ENCODE results near the gene ZNF438. TPM values are rescaled to one million over a fixed set of nuclear protein-coding genes. Genes with fewer than 3 reads are reported as not detected.

Gene ZNF438
- total RNA-seq, 1 donor, result 4.3 TPM

- Histone ChIP-seq H3K79me2 (ENCODE audit: insufficient read depth, low read length) (no peaks in the 10 kb centered on the region), H3K4me3 (ENCODE audit: insufficient read depth, low read length) (no peak overlapping the region), H3K4me2 (ENCODE audit: insufficient read depth, low read length) (no peak overlapping the region), H3K27ac (ENCODE audit: low read depth, low read length) (no peak overlapping the region), H3K4me1 (ENCODE audit: insufficient read depth, low read length) (peaks cover 5% of the 10 kb centered on the region), H3K27me3 (ENCODE audit: insufficient read depth, low read length) (no peaks in the 10 kb centered on the region), H2AFZ (ENCODE audit: low read length) (no peak overlapping the region), H3K9me3 (ENCODE audit: low read depth, low read length) (no peaks in the 10 kb centered on the region), H4K20me1 (ENCODE audit: insufficient read depth, low read length) (no peaks in the 10 kb centered on the region), H3K36me3 (ENCODE audit: insufficient read depth, low read length) (no peaks in the 10 kb centered on the region)
- TF ChIP-seq CTCF (IDR thresholded peaks at IDR 0.05; ENCODE audit: extremely low read depth, low read depth, low read length), result no peak
- DNase-seq (ENCODE audit: insufficient read length, low spot score, missing footprints), result no peak
These were observed 57.9 kb downstream of the ZNF438 start for GRCh38 chr10:30973737-30974136.

- no peak overlapping the region for H3K4me2 ChIP-seq (ENCODE audit: insufficient read depth, low read length)
- H2AFZ ChIP-seq (ENCODE audit: low read length), result no peak overlapping the region
- no peaks in the 10 kb centered on the region for H3K9me3 ChIP-seq (ENCODE audit: low read depth, low read length)
- peak; percentile 9 for DNase-seq (ENCODE audit: insufficient read length, low spot score, missing footprints)
- TF ChIP-seq CTCF (IDR thresholded peaks at IDR 0.05; ENCODE audit: extremely low read depth, low read depth, low read length), result no peak
- no peak overlapping the region for H3K4me3 ChIP-seq (ENCODE audit: insufficient read depth, low read length)
- peak overlapping the region; percentile 16 for H3K27ac ChIP-seq (ENCODE audit: low read depth, low read length)
- H3K36me3 ChIP-seq (ENCODE audit: insufficient read depth, low read length), result no peaks in the 10 kb centered on the region
- H4K20me1 ChIP-seq (ENCODE audit: insufficient read depth, low read length), result no peaks in the 10 kb centered on the region
- peaks cover 5% of the 10 kb centered on the region for H3K4me1 ChIP-seq (ENCODE audit: insufficient read depth, low read length)
- no peaks in the 10 kb centered on the region for H3K27me3 ChIP-seq (ENCODE audit: insufficient read depth, low read length)
- no peaks in the 10 kb centered on the region for H3K79me2 ChIP-seq (ENCODE audit: insufficient read depth, low read length)
These were observed 60.8 kb downstream of the ZNF438 start for GRCh38 chr10:30970760-30971460.

- no peaks in the 10 kb centered on the region for H3K36me3 ChIP-seq (ENCODE audit: insufficient read depth, low read length)
- H3K4me1 ChIP-seq (ENCODE audit: insufficient read depth, low read length), result peaks cover 5% of the 10 kb centered on the region
- no peaks in the 10 kb centered on the region for H3K79me2 ChIP-seq (ENCODE audit: insufficient read depth, low read length)
- no peak for DNase-seq (ENCODE audit: insufficient read length, low spot score, missing footprints)
- H3K27me3 ChIP-seq (ENCODE audit: insufficient read depth, low read length), result no peaks in the 10 kb centered on the region
- no peak for TF ChIP-seq CTCF (IDR thresholded peaks at IDR 0.05; ENCODE audit: extremely low read depth, low read depth, low read length)
- no peaks in the 10 kb centered on the region for H4K20me1 ChIP-seq (ENCODE audit: insufficient read depth, low read length)
- H3K4me2 ChIP-seq (ENCODE audit: insufficient read depth, low read length), result no peak overlapping the region
- H3K4me3 ChIP-seq (ENCODE audit: insufficient read depth, low read length), result no peak overlapping the region
- H3K27ac ChIP-seq (ENCODE audit: low read depth, low read length), result no peak overlapping the region
- H2AFZ ChIP-seq (ENCODE audit: low read length), result no peak overlapping the region
- no peaks in the 10 kb centered on the region for H3K9me3 ChIP-seq (ENCODE audit: low read depth, low read length)
These were observed 63.0 kb downstream of the ZNF438 start for GRCh38 chr10:30968711-30969110.

GRCh38 chr10:30967650-30968410 is 63.8 kb downstream of the ZNF438 start:
- H3K4me1 ChIP-seq (ENCODE audit: insufficient read depth, low read length), result peaks cover 5% of the 10 kb centered on the region
- no peak overlapping the region for H3K27ac ChIP-seq (ENCODE audit: low read depth, low read length)
- TF ChIP-seq CTCF (IDR thresholded peaks at IDR 0.05; ENCODE audit: extremely low read depth, low read depth, low read length), result no peak
- H3K27me3 ChIP-seq (ENCODE audit: insufficient read depth, low read length), result no peaks in the 10 kb centered on the region
- no peak for DNase-seq (ENCODE audit: insufficient read length, low spot score, missing footprints)
- no peaks in the 10 kb centered on the region for H3K79me2 ChIP-seq (ENCODE audit: insufficient read depth, low read length)
- no peak overlapping the region for H3K4me2 ChIP-seq (ENCODE audit: insufficient read depth, low read length)
- no peaks in the 10 kb centered on the region for H4K20me1 ChIP-seq (ENCODE audit: insufficient read depth, low read length)
- no peaks in the 10 kb centered on the region for H3K9me3 ChIP-seq (ENCODE audit: low read depth, low read length)
- no peak overlapping the region for H3K4me3 ChIP-seq (ENCODE audit: insufficient read depth, low read length)
- H2AFZ ChIP-seq (ENCODE audit: low read length), result no peak overlapping the region
- H3K36me3 ChIP-seq (ENCODE audit: insufficient read depth, low read length), result no peaks in the 10 kb centered on the region

All from osteoblast (primary cell).